Bronchial epithelial cell (primary cell): ENCODE results near the gene CDC16. TPM values are rescaled to one million over a fixed set of nuclear protein-coding genes. Genes with fewer than 3 reads are reported as not detected.
"Not testable (repeated sequence)": the region's sequence is repeated elsewhere in the genome, so short reads cannot be mapped to it uniquely, and the experiment has no call there.

Experiments used
- DNase-seq: peaks from one replicate; pipeline ENCODE4 v3.0.0-alpha.2; 2010; ENCODE audit warnings: low read depth
- FAIRE-seq: peaks from 2 replicates; lab custom pipeline; 2011; peaks lifted over from hg19 to GRCh38; lab: Jason Lieb, UNC
- H3K27me3 ChIP-seq: 2 replicates; pipeline ENCODE4 v1.5.1; 2011; ENCODE audit warnings: low read length; ENCODE audit not compliant: control insufficient read depth, insufficient read depth
- H3K36me3 ChIP-seq: 2 replicates; pipeline ENCODE4 v1.5.1; 2011; ENCODE audit warnings: low read length; ENCODE audit not compliant: control insufficient read depth, insufficient read depth
- H3K4me3 ChIP-seq: 2 replicates; pipeline ENCODE4 v1.5.1; 2011; ENCODE audit warnings: mild to moderate bottlenecking, low read depth, low read length, control low read depth
- CTCF ChIP-seq: IDR thresholded peaks from 2 replicates; pipeline ENCODE4 v1.5.1; 2011; ENCODE audit warnings: mild to moderate bottlenecking, moderate library complexity, low read length, control low read depth, inconsistent platforms; ENCODE audit not compliant: insufficient read depth, severe bottlenecking
- total RNA-seq: library from RNA; depleted of rRNA; stranded (reverse); fragments of >200 nt; gene quantifications from 2 replicates; pipeline ENCODE4 v1.2.1, GENCODE V29; 2014

Gene CDC16
- total RNA-seq, 1 donor from 2014 or later, result 41.1 TPM

GRCh38 chr13:114261328-114261965, 26.8 kb downstream of the CDC16 start:
- H3K4me3 ChIP-seq, result no peak overlapping the region
- no peak for TF ChIP-seq CTCF
- peaks cover 12% of the 10 kb centered on the region for H3K36me3 ChIP-seq
- no peaks in the 10 kb centered on the region for H3K27me3 ChIP-seq
- FAIRE-seq (no peak), DNase-seq (no peak)

GRCh38 chr13:114263578-114263977, 28.9 kb downstream of the CDC16 start:
- no peak for FAIRE-seq

GRCh38 chr13:114264313-114264712, 29.6 kb downstream of the CDC16 start:
- H3K36me3 ChIP-seq, result peaks cover 11% of the 10 kb centered on the region
- not testable (repeated sequence) for FAIRE-seq

More at GRCh38 chr13:114263578-114263977, 28.9 kb downstream of the CDC16 start:
- Histone ChIP-seq H3K36me3 (peaks cover 12% of the 10 kb centered on the region), H3K27me3 (no peaks in the 10 kb centered on the region), H3K4me3 (no peak overlapping the region)
- DNase-seq, result no peak
- TF ChIP-seq CTCF, result no peak

GRCh38 chr13:114264886-114265611, 30.4 kb downstream of the CDC16 start:
- Histone ChIP-seq H3K27me3 (no peaks in the 10 kb centered on the region), H3K36me3 (peaks cover 9% of the 10 kb centered on the region), H3K4me3 (no peak overlapping the region)
- DNase-seq, result no peak
- no peak for FAIRE-seq
- no peak for TF ChIP-seq CTCF

More at GRCh38 chr13:114264313-114264712, 29.6 kb downstream of the CDC16 start:
- not testable (repeated sequence) for H3K4me3 ChIP-seq, H3K27me3 ChIP-seq, DNase-seq

- FAIRE-seq, result no peak
Observed at GRCh38 chr13:114266241-114266640, 31.5 kb downstream of the CDC16 start.

More at GRCh38 chr13:114266241-114266640, 31.5 kb downstream of the CDC16 start:
- Histone ChIP-seq H3K36me3 (peaks cover 9% of the 10 kb centered on the region), H3K4me3 (no peak overlapping the region), H3K27me3 (no peaks in the 10 kb centered on the region)
- no peak for TF ChIP-seq CTCF
- no peak for DNase-seq
